HepG2 (cell line): ENCODE data around the gene CDK10. TPM values are rescaled to one million over a fixed set of nuclear protein-coding genes. Genes with fewer than 3 reads are reported as not detected.
A peak's percentile ranks its signal among the peaks of the same experiment; 100 is the strongest.

ENCODE experiments used
- CCDC6 ChIP-seq: sonication (generic); formaldehyde crosslinking; IDR thresholded peaks from 2 replicates; pipeline ENCODE4 v1.8.1; 2022; ENCODE audit warnings: mild to moderate bottlenecking, missing genetic modification reagents, moderate library complexity
- CREB3 ChIP-seq: sonication (generic); formaldehyde crosslinking; IDR thresholded peaks from 2 replicates; pipeline ENCODE4 v1.5.0; 2020; ENCODE audit warnings: missing genetic modification reagents
- HDAC2 ChIP-seq: sonication (generic); formaldehyde crosslinking; IDR thresholded peaks from 2 replicates; pipeline ENCODE4 v1.4.0; 2020; ENCODE audit warnings: missing genetic modification reagents
- HES4 ChIP-seq: sonication (generic); formaldehyde crosslinking; IDR thresholded peaks from 2 replicates; pipeline ENCODE4 v1.9.0; 2021; ENCODE audit warnings: mild to moderate bottlenecking, missing genetic modification reagents, borderline replicate concordance
- MZF1 ChIP-seq: sonication (generic); formaldehyde crosslinking; IDR thresholded peaks from 2 replicates; pipeline ENCODE4 v1.8.1; 2023; ENCODE audit warnings: mild to moderate bottlenecking, missing genetic modification reagents, borderline replicate concordance
- NR2F1 ChIP-seq, 2 experiments: fragments of 450-650 bp in 1 of 2; formaldehyde crosslinking in 1 of 2; IDR thresholded peaks; 2 replicates each; pipeline versions ENCODE4 v1.5.0 to v1.6.1; 2016 to 2020; ENCODE audit warnings: mild to moderate bottlenecking in 1 of 2, missing compliant biosample characterization in 1 of 2, missing genetic modification reagents in 1 of 2, moderate library complexity in 1 of 2
- SYNCRIP ChIP-seq: fragments of 200-400 bp; formaldehyde crosslinking; IDR thresholded peaks from 2 replicates; pipeline ENCODE4 v1.6.1; 2018; ENCODE audit warnings: mild to moderate bottlenecking, low read depth, low read length; ENCODE audit not compliant: insufficient read depth
- ZBTB10 ChIP-seq: sonication (generic); formaldehyde crosslinking; IDR thresholded peaks from 2 replicates; pipeline ENCODE4 v1.4.0; 2020; ENCODE audit warnings: missing genetic modification reagents, borderline replicate concordance
- ZNF513 ChIP-seq: sonication (generic); formaldehyde crosslinking; conservative IDR thresholded peaks from 2 replicates; pipeline ENCODE4 v1.5.0; 2020; ENCODE audit warnings: missing genetic modification reagents
- ZNF749 ChIP-seq: sonication (generic); formaldehyde crosslinking; IDR thresholded peaks from 2 replicates; pipeline ENCODE4 v1.8.0; 2022; ENCODE audit warnings: mild to moderate bottlenecking, missing genetic modification reagents, moderate library complexity, borderline replicate concordance
- ZSCAN31 ChIP-seq: sonication (generic); formaldehyde crosslinking; IDR thresholded peaks from 2 replicates; pipeline ENCODE4 v1.5.0; 2020; ENCODE audit warnings: low read depth, mild to moderate bottlenecking, missing genetic modification reagents
- ZXDC ChIP-seq: sonication (generic); formaldehyde crosslinking; IDR thresholded peaks from 2 replicates; pipeline ENCODE4 v1.5.0; 2020; ENCODE audit warnings: mild to moderate bottlenecking, missing genetic modification reagents
- polyA plus RNA-seq, 8 experiments: library from polyadenylated mRNA; depleted of rRNA in 3 of 8; stranded (reverse) in 7 of 8; unstranded in 1 of 8; fragments of >200 nt; fragmentation: Illumina TruSeq in 4 of 8; extraction: Trizol in 4 of 8; gene quantifications; 2 replicates each; pipeline versions ENCODE4 v1.2.1 to v1.2.3, GENCODE V29; 2011 to 2016; ENCODE audit warnings: low read depth in 4 of 8, missing spikeins in 1 of 8, mixed read lengths in 1 of 8; ENCODE audit not compliant: insufficient read depth in 1 of 8
- total RNA-seq, 5 experiments: library from RNA; depleted of rRNA; stranded (reverse); fragments of >200 nt; fragmentation: Illumina TruSeq; extraction: Trizol; gene quantifications; 2 replicates each; pipeline ENCODE4 v1.2.3, GENCODE V29; 2016; ENCODE audit warnings: low read depth in 1 of 5

Gene CDK10
- total and polyA plus RNA-seq, 2 of the 13 experiments (the other 11 are each of a cell fraction or from before 2014, with no cell fraction given) = 2.5 to 3.9 TPM

- TF ChIP-seq ZNF513 (CRISPR knock-in tag) (peak; percentile 84; the same call in 1 of the 2 replicates), HES4 (CRISPR knock-in tag) (peak; percentile 87; the same call in 1 of the 2 replicates), MZF1 (CRISPR knock-in tag) (no peak), ZBTB10 (CRISPR knock-in tag) (0 out of 2 replicates have a peak, but pooled peaks have one; percentile 55), CCDC6 (CRISPR knock-in tag) (no peak; the same call in 1 of the 2 replicates), ZXDC (CRISPR knock-in tag) (no peak), HDAC2 (peak; percentile 75; the same call in 1 of the 2 replicates), SYNCRIP (no peak), NR2F1 (CRISPR knock-in tag; IDR thresholded peaks at IDR 0.05) (no peak; a peak in 1 of 4 replicates), ZNF749 (CRISPR knock-in tag) (peak; percentile 50; the same call in 1 of the 2 replicates), ZSCAN31 (CRISPR knock-in tag) (no peak; the same call in 1 of the 2 replicates), CREB3 (CRISPR knock-in tag) (no peak)
Observed at GRCh38 chr16:89657442-89658220, 28.9 kb upstream of the CDK10 start, which contains the start of the genes CHMP1A and SPATA33 (continued).
